T-helper 22 cell (primary cell): ENCODE data around the gene PRR7.

Source experiments
- DNase-seq: peaks from one replicate; pipeline ENCODE4 v3.0.0-alpha.2; 2020; ENCODE audit warnings: low read depth

PRR7 gene

GRCh38 chr5:177435847-177436536 is 10.6 kb upstream of the PRR7 start:
- DNase-seq = no peak

GRCh38 chr5:177437623-177438022 is 9.0 kb upstream of the PRR7 start:
- DNase-seq = no peak

- DNase-seq = no peak
Measured at GRCh38 chr5:177438468-177438867, 8.1 kb upstream of the PRR7 start.

DNA sequence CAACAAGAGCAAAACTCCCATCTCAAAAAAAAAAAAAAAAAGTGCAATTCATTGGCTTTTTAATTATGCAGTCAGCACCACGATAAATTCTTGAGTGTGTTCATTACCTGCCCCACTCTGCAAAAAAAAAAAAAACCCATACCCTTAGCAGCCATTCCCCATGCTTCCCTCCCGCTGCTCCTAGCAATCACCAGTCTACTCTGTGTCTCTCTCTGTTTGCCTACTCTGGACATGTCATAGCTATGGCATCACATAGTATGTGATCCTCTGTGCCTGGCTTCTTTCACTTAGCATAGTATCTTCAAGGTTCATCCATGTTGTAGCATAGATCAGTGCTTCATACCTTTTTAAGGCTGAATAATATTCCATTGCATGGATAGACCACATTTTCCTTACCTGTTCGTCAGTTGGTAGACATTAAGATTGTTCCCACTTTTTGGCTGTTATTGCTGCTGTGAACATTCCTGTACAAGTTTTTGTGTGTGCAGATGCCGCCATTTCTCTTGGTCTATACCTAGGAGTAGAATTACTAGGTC is 7.0 kb upstream of the PRR7 start:
- DNase-seq = no peak

GRCh38 chr5:177440211-177440989 is 6.2 kb upstream of the PRR7 start:
- peak; percentile 79 for DNase-seq

DNA sequence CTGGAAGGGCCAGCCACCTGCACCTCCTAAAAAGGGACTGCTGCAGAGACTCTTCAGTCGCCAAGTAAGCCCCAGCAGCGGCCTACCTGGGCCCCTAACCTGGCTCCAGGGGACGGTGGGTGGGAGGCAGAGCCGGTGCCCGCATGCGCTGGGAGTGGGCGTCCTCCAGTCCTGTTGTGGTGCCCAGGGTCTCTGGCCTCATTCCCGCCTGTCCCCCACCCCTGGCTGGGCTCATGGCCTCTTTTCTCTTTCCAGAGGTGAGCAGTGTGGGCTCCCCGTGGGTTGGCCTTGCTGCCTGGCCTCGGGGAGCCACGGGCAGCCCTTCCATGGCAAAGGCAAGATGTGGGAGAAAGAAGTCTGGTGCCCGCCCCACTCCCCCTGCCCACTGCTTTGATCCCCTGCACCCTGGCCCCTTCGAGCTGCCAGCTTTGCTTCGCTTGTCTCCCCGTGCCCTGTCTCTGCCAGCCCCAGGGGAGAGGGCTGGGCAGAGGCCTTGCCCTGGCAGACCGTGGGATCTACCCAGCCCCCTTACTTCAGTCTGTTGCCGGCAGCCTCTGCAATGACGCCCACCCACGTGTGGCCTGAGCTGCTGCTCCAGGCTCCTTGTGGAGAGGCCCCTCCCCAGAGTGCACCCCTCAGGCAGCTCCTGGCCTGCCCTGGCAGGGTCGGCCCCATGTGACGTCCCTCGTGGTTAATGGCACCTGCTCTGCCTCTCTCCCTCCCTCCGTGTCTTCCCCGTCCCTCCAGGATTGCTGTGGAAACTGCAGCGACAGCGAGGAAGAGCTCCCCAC is 5.4 kb upstream of the PRR7 start:
- DNase-seq = no peak

- DNase-seq = no peak
Measured at GRCh38 chr5:177442066-177442826, 4.4 kb upstream of the PRR7 start.

GRCh38 chr5:177443144-177443983 is 3.2 kb upstream of the PRR7 start:
- DNase-seq = no peak

GRCh38 chr5:177444106-177445051 is 2.2 kb upstream of the PRR7 start:
- DNase-seq = peak; percentile 47

DNA sequence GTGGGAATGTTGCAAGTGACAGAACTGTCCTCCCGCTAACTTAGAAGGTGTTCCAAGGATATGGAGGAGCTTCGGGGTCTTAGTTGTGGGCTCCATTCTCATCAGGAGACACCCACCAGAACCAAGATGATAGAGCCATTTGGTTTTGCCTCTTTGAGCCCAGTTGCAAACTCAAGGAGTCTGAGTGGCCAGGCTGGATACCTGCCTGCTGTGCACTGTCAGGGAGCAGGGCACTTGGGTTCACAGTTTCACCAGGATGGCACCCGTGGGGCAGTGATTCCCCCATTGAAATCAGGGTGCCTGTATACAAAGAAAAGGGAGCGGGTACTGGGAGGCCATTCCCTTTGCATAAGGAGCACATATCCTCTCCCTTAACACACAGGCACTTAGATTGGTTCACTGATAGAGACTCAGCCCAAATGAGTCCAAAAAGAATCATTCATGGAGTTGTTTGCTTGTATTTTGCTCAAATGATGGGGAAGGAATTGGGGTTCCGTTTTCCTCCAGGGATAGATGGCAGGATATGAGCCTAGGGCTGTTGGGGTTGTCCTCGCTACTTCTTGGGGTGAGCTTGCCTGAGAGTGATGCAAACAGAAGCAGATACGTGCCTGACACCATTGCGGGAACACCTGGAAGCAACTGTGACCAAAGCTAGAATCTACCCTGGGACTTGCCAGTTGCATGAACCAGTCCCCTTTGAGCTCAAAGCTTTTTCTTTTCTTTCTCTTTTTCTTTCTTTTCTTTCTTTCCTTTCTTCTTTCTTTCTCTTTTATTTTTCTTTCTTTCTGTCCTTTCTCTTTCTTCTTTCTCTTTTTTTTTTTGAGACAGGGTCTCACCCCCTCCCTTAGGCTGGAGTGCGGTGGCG is 1.3 kb upstream of the PRR7 start:
- peak; percentile 52 for DNase-seq

DNA sequence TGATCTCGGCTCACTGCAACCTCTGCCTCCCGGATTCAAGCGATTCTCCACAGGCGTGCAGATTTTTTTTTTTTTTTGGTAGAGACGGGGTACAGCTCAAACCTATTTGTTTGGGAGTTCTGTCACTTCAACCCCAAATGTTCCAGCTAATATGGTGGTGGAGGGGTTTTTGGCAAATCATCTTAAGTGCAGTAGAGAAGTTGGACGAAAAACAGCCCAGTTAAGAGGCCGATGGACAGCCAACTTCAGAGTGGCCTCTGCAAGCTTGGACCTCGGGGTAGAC is 756 bp upstream of the PRR7 start:
- DNase-seq = no peak

GRCh38 chr5:177447066-177447610 is 524 bp downstream of the PRR7 start:
- peak; percentile 78 for DNase-seq

- DNase-seq = no peak
Measured at GRCh38 chr5:177447611-177448243, 1.1 kb downstream of the PRR7 start.

DNA sequence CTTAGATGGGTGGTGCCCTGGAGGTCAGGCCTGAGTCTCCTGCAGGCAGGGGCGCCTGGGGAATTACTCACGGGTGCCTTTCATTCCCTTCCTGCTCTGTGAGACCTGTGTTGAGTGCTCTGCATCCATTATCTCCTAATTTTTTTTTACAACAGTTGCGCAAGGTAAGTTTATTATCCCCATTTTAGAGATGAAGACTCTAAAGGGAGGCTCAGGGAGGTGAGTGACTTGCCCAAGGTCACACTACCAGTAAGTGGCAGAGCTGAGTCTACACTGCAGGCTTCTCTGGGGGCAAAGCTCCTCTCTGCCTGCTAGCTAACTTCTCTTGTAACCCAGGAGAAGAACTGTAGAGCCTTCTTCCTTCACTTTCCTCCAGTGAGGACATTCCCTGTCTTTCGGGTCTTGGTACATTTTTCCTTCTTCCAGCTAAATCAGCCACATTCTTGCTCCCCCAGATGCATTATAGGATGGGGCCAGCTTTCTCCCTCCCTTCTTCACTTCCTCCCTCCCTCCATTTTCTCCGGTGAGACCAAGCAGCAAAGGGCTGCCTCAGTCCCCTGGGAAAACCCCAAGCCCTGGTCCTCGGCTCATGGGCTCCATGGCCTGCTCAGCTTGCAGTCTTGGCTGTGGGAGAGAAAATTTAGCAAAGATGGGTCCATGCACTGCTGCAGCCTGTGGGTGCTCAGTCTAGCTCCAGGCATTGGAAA is 1.8 kb downstream of the PRR7 start:
- DNase-seq = no peak

DNA sequence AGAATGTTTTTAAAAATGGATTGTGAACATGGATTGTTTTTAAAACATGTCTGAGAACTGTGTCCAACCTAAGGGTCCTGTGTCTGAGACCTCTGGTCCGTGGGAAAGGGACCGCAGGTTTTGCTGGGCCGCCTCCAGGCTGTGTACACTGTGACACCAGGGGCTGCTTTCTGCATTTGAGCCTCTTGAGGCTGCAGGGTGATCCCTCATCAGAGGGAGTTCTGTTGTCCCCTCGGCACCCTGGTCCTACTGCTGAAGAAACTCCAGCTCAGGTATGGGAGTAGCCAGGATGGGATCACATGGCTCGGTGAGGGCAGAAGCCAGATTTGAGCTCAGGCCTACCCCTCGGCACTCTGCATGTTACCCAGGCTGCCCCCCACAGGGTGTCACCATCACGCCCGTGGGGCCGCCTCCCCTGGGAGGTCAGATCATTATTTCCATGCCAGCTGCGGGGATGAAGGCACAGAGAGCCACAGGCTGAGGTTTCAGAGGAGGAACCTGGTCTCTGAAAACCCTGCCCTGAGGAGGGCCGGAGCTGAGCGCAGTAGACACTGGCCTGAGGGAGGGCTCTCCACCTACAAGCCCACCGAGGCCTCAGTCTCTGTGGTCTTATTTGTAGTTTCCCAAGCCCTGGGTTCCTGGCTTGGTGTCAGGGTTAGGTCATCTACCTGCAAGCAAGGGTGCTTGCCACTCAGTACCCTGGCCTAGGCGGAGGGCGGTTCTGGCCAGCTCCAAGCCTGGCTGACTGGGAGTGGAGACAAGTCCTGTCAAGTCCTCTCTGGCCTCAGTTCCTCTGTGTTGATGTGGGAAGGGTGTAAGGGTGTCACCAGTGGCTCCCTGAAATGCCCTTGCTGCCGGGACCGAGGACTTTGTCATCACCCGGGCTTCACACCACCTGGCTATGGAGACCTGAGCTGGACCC is 2.8 kb downstream of the PRR7 start:
- DNase-seq = no peak

DNA sequence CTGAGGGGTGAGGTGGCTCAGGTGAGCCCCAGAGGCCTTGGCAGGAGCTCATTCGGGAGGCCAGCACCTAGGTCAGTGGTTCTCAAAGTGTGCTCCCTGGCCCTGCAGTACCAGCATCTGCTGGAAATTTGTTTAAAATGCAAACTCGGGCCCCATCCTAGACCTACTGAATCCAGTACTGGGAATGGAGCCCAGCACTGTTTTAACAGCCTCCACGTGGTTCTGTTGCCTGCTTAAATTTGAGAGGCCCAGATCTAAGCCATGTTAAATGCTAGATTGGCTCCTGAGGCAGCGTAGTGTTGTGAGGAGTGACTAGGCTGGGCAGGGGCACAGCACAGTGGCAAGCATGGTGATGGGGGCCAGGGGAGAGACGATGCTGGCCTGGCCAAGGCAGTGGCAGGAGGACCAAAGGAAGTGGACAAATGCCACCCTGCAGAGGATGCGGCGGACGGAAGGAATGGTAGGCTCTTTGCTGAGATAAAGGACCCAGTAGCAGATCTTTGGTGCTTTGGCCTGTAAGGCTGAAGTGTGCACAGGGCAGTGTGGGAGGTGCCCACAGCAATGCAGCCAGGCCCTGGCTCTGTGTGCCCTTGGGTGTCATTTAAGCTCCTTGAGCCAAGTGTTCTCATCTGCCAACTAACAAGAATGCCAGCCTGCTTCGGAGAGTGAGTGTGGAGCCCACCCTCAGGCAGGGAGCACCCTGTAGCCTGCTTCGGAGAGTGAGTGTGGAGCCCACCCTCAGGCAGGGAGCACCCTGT is 4.2 kb downstream of the PRR7 start:
- no peak for DNase-seq
